Body of pancreas (tissue), 4 donors: ENCODE data around the gene CNTNAP3.
"Not testable (repeated sequence)": the region's sequence is repeated elsewhere in the genome, so short reads cannot be mapped to it uniquely, and the experiment has no call there.

ENCODE experiments used
- CTCF ChIP-seq, 7 experiments: fragments of 450-650 bp in 4 of 7; fragments of 200-600 bp in 3 of 7; sonication (generic) in 3 of 7; IDR thresholded peaks; one replicate each; pipeline ENCODE4 v1.5.1; 2016 to 2019; ENCODE audit warnings: antibody characterized with exemption in 7 of 7
- POLR2A ChIP-seq, 3 donors: fragments of 450-650 bp; IDR thresholded peaks; one replicate each; pipeline ENCODE4 v1.6.1; 2016; ENCODE audit warnings: antibody characterized with exemption in 3 of 3, mild to moderate bottlenecking in 2 of 3

GRCh38 chr9:39078621-39079256 is 209.2 kb downstream of the CNTNAP3 start:
- peak in 1 of 7 experiments; percentile 8 for TF ChIP-seq CTCF (IDR thresholded peaks at IDR 0.05)
- TF ChIP-seq POLR2A (IDR thresholded peaks at IDR 0.05), result not testable (repeated sequence)
